Neural crest cell (in vitro differentiated cells): ENCODE results near the gene MOGAT1. TPM values are rescaled to one million over a fixed set of nuclear protein-coding genes. Genes with fewer than 3 reads are reported as not detected.
A peak's percentile ranks its signal among the peaks of the same experiment; 100 is the strongest.

ENCODE experiments used
- DNase-seq: peaks from one replicate; pipeline ENCODE4 v3.0.0; 2021; ENCODE audit warnings: low read depth, mixed read lengths, low spot score
- H3K27ac Mint-ChIP-seq: one replicate; pipeline ENCODE4 v1.8.0; 2021; ENCODE audit warnings: mild to moderate bottlenecking, mixed read lengths; ENCODE audit not compliant: unreplicated experiment
- H3K27me3 Mint-ChIP-seq: 2 replicates; pipeline ENCODE4 v1.8.0; 2021; ENCODE audit warnings: low read depth, mild to moderate bottlenecking, mixed read lengths
- H3K36me3 Mint-ChIP-seq: 2 replicates; pipeline ENCODE4 v1.8.0; 2021; ENCODE audit warnings: low read depth, mild to moderate bottlenecking, mixed read lengths
- H3K4me1 Mint-ChIP-seq: 2 replicates; pipeline ENCODE4 v1.8.0; 2021; ENCODE audit warnings: mixed read lengths
- H3K4me3 Mint-ChIP-seq: one replicate; pipeline ENCODE4 v1.8.0; 2021; ENCODE audit warnings: mild to moderate bottlenecking, mixed read lengths
- H3K9me3 Mint-ChIP-seq: 2 replicates; pipeline ENCODE4 v1.8.0; 2021; ENCODE audit warnings: mixed read lengths
- total RNA-seq: library from RNA; stranded (reverse); gene quantifications from 2 replicates; pipeline ENCODE4 v1.2.1, GENCODE V29; 2021
- TF ChIP-seq, protein P1 (sequence below): fragments of 200-600 bp; sonication (generic); conservative IDR thresholded peaks from 2 replicates; pipeline ENCODE4 v1.5.0; 2021; ENCODE audit warnings: antibody characterized with exemption, mild to moderate bottlenecking

MOGAT1 gene
- total RNA-seq, 1 donor from 2014 or later: not detected

DNA sequence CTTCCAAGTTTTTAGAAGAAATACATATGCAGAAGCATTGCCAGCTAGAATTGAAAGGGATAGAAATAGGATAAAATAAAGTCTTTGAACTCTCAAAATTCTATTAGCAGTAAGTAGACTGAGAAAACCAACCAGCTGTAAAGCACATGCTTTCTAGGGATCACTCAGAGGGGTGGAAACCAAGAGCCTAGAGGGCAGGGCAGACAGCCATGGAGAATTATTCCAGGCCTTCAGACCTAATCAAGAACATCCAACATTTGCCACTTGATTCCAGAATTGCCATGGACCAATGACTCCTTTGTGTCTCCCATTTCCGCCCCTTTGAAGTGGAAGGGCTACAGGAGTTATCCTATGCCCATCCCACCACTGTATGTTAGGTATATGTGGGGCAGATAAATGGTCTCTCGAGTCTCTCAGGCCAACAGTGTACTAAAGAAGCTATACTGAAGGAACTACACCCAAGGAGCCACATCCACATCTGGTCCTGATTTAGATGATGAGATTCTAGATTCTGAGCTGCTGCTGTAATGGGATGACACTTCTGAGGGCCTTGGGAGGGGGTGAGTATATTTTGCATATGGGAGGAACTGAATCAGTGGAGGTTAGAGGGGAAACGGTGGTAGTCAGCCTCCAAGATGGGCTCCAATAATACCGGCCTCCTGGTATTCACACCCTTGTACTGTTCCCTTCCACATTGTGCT, 19.6 kb upstream of the MOGAT1 start:
- no peaks in the 10 kb centered on the region for H3K27me3 Mint-ChIP-seq
- peak overlapping the region; percentile 32 for H3K4me3 Mint-ChIP-seq
- H3K27ac Mint-ChIP-seq: no peak overlapping the region
- TF ChIP-seq, protein P1, sequence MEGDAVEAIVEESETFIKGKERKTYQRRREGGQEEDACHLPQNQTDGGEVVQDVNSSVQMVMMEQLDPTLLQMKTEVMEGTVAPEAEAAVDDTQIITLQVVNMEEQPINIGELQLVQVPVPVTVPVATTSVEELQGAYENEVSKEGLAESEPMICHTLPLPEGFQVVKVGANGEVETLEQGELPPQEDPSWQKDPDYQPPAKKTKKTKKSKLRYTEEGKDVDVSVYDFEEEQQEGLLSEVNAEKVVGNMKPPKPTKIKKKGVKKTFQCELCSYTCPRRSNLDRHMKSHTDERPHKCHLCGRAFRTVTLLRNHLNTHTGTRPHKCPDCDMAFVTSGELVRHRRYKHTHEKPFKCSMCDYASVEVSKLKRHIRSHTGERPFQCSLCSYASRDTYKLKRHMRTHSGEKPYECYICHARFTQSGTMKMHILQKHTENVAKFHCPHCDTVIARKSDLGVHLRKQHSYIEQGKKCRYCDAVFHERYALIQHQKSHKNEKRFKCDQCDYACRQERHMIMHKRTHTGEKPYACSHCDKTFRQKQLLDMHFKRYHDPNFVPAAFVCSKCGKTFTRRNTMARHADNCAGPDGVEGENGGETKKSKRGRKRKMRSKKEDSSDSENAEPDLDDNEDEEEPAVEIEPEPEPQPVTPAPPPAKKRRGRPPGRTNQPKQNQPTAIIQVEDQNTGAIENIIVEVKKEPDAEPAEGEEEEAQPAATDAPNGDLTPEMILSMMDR: no peak
- no peaks in the 10 kb centered on the region for H3K36me3 Mint-ChIP-seq
- H3K4me1 Mint-ChIP-seq: peaks cover 24% of the 10 kb centered on the region
- H3K9me3 Mint-ChIP-seq: no peaks in the 10 kb centered on the region
- no peak for DNase-seq

DNA sequence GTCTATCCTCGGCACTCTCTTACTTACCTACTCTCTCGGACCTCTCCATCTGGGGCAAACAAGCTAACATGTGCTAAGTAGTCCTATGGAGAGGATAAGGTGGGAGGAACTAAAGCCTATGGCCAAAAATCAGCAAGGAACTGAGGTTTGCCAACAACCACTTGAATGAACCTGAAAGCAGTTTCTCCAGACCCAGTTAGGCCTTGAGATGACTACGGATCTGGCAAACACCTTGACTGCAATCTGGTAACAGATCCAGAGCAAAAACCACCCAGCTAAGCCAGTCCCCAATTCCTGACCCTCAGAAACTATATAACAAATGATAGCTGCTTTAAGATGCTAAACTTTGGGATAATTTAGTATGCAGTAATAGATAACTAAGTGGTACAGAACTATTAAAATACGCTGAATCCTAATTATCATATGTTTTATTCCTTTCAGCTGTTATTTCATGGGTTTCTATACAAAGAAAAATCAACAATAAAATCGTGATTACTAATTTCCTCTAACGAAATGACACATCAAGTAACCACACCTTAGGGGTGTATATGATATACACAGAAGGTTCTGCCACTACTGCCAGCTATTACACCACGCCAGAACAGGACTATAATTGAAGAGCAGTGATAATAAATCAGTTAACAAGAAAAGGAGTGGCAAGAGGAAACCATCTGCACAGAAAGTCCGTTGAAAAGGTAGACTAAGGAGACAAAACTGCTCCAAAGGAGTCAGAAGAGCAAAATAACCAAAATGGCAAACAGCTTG, 18.8 kb upstream of the MOGAT1 start:
- no peaks in the 10 kb centered on the region for H3K27me3 Mint-ChIP-seq
- peak overlapping the region; percentile 99 for H3K4me3 Mint-ChIP-seq
- H3K27ac Mint-ChIP-seq: peak overlapping the region; percentile 15
- H3K4me1 Mint-ChIP-seq: peaks cover 27% of the 10 kb centered on the region
- TF ChIP-seq, protein P1: no peak
- no peaks in the 10 kb centered on the region for H3K36me3 Mint-ChIP-seq
- no peak for DNase-seq
- H3K9me3 Mint-ChIP-seq: no peaks in the 10 kb centered on the region

DNA sequence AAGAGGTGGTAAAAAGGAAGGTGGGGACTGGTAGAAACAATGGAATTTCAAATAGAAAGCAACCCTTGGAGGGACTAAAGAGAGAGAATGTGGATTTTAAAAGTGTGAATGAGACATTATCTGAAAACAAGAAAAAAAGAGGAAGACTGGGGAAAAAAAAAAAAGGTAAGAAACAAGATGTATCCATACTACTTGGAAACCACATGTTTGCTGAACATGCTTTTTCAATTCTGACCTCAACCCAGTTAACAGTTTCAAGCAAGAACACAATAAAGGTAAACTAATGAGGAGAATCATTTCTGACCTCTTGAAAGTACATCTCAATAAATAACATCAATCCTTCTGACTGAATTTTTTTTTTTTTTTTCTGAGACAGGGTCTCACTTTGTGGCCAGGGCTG, 18.2 kb upstream of the MOGAT1 start:
- H3K27me3 Mint-ChIP-seq: no peaks in the 10 kb centered on the region
- peak overlapping the region; percentile 15 for H3K27ac Mint-ChIP-seq

DNA sequence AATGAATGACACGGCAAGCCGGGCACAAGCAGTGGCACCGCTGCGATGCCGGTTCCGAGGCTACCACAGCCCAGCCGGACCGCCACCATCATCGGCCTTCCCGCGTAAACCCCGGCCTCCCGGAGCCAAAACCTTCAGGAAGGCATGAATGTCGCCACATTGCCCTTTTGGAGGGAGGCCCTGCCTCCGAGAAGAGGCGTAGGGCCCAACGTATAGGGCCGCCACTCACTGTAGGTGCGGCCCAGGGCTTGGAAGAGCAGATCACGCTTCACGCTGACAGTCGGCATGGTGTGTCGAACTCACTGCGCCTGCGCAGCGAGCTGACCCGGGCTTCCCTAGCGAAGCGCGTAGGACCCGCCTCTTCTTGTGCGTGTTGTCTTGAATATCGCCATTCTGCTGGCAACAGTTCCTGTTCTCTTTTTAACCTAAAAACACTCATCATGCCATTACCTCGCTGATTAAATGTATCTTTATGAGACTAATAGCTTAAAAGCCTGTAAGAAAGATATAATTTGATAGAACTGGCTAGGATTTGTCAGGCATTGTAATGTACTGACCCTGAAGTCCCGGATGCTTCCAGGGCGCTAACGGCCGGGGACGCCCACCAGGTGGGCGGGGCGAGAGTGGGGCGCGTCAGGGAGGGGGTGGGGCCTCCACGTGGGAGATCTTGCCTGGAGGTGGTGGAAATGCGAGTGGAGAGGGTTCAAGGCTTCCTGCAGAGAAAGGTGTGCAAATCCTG, 15.5 kb upstream of the MOGAT1 start, which contains the start of gene FARSB:
Gene FARSB, minus strand, starts transcription at position 306 of the 739 bp plus-strand sequence. Its CDS starts 19 bp downstream, at position 287.
- Mint-ChIP-seq H3K27ac (peak within 1 kb of the TSS; percentile 100), H3K36me3 (no peaks in the 10 kb centered on the region), H3K27me3 (no peaks in the 10 kb centered on the region), H3K4me1 (peaks cover 27% of the 10 kb centered on the region), H3K4me3 (peak within 1 kb of the TSS; percentile 99), H3K9me3 (no peaks in the 10 kb centered on the region)
- peak; percentile 84 for DNase-seq
- TF ChIP-seq, protein P1: no peak

More for the DNA sequence above, 18.2 kb upstream of the MOGAT1 start:
- no peaks in the 10 kb centered on the region for H3K9me3 Mint-ChIP-seq
- DNase-seq: no peak
- H3K4me1 Mint-ChIP-seq: peaks cover 27% of the 10 kb centered on the region
- no peaks in the 10 kb centered on the region for H3K36me3 Mint-ChIP-seq
- TF ChIP-seq, protein P1: no peak
- peak overlapping the region; percentile 99 for H3K4me3 Mint-ChIP-seq
